ENCODE measurements around the gene CFAP221.

DNA sequence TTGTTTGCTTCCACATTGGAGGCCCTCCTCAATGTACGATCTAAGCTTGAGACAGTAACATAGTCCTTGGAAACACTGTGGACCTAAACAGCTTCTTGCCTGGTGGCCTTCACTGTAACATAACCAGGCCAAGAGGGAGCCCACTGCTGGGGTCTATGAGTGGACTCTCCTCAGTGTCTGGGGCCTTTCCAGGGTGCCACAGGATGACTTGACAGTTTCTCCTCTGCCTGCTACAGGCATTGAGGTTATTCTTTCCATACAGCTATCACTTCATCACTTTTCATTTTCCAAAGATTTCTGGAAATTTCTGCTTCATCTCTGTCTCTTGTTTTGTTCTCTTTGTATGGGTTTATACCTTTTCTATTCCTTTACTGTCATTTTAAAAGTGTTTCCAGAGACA lies 31.3 kb upstream of the CFAP221 start:
- TF ChIP-seq, protein P1, sequence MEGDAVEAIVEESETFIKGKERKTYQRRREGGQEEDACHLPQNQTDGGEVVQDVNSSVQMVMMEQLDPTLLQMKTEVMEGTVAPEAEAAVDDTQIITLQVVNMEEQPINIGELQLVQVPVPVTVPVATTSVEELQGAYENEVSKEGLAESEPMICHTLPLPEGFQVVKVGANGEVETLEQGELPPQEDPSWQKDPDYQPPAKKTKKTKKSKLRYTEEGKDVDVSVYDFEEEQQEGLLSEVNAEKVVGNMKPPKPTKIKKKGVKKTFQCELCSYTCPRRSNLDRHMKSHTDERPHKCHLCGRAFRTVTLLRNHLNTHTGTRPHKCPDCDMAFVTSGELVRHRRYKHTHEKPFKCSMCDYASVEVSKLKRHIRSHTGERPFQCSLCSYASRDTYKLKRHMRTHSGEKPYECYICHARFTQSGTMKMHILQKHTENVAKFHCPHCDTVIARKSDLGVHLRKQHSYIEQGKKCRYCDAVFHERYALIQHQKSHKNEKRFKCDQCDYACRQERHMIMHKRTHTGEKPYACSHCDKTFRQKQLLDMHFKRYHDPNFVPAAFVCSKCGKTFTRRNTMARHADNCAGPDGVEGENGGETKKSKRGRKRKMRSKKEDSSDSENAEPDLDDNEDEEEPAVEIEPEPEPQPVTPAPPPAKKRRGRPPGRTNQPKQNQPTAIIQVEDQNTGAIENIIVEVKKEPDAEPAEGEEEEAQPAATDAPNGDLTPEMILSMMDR (IDR thresholded peaks at IDR 0.05) = no peak
- no peak for TF ChIP-seq POLR2A (IDR thresholded peaks at IDR 0.05)

All from uterus (tissue), 2 donors.